Cardiac fibroblast (primary cell): ENCODE measurements around the gene CREB3L4.

Experiments used
- DNase-seq, 2 donors: peaks; one replicate each; pipeline versions ENCODE4 v3.0.0 to v3.0.0-alpha.2; 2010; ENCODE audit warnings: low read depth in 2 of 2
- H3K4me3 ChIP-seq, 2 donors: replicated peaks in 1 of 2; 1 replicate in 1 of 2; 2 replicates in 1 of 2; pipeline ENCODE4 v1.5.1; 2011; ENCODE audit warnings: low read depth in 2 of 2, low read length in 2 of 2, mild to moderate bottlenecking in 2 of 2, moderate library complexity in 1 of 2
- TF ChIP-seq, protein P1 (sequence below): IDR thresholded peaks from one replicate; pipeline ENCODE4 v1.5.1; 2011; ENCODE audit warnings: low read depth, mild to moderate bottlenecking, low read length, inconsistent platforms

The CREB3L4 gene

DNA sequence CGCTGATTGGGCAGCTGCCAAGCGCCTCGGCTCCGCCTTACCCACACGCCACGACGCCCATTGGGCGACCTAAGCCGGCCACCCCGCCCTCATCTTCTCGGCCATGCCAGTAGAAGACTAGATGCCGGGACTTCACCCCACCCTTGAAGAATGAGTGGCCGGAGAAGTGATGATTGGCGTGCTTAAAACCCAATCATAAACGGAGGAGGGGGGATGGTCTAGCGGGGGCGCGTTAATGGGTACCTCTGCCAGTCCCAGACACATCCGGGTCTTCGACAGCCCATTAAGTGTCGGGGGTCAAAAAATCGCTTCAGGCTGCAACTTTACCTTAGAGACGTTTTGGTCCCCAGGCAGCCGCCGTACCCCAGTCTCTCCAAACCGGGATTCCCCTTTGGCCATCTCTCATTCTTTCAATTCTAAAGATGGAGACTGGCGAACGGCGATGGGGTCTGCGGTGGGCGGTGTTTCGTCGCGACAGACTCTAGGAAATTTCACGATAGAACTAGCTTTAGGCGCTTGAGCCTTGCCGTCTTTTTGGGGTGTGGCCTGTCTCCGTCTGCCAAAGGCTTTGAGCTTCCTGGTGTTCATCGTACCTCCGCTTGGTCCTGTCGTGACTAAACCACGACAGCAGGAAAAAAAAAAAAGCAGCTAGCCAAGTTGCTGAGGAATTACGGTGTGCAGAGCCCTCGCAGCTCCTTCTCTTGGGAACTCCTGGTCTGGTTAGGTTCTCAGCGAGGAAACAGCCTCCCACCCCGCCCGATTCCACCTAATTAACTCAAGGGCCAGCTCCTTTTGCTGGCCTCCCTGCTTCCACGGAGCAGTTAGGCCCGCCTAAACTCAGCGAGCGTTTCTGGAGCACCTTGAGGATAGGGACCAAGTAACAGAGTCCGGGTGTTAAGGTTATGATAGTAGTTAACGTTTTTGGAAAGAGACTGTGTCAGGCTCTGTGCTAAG is 44.5 kb upstream of the CREB3L4 start, which contains the start of gene GATAD2B:
TSS of gene GATAD2B (minus strand) at position 1 of the 954 bp plus-strand sequence. CDS start 94,625 bp downstream, outside the sequence.
- TF ChIP-seq, protein P1, sequence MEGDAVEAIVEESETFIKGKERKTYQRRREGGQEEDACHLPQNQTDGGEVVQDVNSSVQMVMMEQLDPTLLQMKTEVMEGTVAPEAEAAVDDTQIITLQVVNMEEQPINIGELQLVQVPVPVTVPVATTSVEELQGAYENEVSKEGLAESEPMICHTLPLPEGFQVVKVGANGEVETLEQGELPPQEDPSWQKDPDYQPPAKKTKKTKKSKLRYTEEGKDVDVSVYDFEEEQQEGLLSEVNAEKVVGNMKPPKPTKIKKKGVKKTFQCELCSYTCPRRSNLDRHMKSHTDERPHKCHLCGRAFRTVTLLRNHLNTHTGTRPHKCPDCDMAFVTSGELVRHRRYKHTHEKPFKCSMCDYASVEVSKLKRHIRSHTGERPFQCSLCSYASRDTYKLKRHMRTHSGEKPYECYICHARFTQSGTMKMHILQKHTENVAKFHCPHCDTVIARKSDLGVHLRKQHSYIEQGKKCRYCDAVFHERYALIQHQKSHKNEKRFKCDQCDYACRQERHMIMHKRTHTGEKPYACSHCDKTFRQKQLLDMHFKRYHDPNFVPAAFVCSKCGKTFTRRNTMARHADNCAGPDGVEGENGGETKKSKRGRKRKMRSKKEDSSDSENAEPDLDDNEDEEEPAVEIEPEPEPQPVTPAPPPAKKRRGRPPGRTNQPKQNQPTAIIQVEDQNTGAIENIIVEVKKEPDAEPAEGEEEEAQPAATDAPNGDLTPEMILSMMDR: no peak
- peak within 1 kb of the TSS; percentile 94 to 96 for H3K4me3 ChIP-seq
- peak; percentile 100 for DNase-seq

DNA sequence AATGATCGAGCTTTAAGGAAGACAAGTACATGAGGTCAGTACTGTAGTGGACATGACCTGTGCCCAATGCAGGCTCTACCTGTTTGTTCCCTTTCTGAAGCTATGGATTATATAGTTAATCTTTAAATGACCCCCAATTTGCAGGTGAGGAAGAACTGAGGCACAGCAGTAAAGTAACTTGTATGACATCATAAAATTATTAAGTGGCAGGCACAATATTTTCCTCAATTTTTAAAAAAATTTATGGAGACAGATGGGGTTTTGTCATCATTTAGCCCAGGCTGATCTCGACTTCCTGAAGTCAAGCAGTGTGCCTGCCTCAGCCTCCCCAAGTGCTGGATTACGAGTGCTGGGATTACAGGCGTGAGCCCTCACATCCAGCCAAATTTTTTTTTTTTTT is 41.3 kb upstream of the CREB3L4 start:
- no peak for DNase-seq
- H3K4me3 ChIP-seq: no peak overlapping the region
- TF ChIP-seq, protein P1: no peak

DNA sequence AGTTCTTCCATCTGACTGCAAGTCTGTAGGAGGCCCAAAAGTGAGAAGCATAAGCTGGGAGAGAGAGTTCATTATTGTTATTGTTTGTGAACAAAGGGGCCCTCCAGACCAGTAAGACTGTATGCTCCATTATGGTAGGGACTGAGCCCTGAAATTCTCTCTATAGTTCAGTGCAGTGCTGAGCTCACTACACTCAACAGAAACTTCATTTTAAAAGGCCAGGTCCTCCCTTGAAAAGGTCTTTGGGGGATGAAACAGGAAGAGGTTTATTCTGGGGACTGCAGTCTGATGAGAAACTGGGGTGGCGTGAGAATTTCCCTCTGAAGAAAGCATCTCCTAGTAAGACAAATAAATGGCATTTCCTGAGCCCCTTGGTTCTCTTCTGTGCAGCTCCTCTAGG is 39.5 kb upstream of the CREB3L4 start:
- TF ChIP-seq, protein P1: no peak
- DNase-seq: no peak

DNA sequence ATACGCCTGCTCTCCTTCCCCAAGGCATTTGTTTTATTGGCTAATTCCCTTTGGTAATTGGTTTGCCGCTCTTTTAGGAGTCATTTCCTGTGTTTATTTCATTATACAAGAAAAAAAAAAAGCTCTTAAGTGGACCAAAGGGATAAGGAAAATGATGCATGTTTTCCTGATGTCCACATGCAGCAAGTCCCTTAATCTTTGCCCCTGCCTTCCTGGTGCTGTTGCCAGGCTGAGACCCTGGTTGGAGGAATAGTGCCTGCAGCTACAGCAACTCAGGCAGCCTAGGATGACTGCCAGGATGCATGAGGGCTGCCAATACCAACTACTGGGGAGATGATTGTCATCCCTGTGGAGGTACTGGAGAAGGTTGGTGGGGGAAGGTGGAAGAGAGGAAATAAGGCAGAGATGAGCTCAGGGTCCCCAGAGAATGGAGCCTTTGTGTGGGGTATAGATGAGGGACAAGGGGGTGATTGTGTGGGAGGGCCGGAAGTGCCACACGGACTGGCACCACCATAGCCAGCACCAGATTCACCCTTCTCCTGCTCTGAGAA is 38.8 kb upstream of the CREB3L4 start:
- TF ChIP-seq, protein P1: no peak
- peak; percentile 31 to 49 for DNase-seq
- H3K4me3 ChIP-seq: no peak overlapping the region

More for the DNA sequence above, 39.5 kb upstream of the CREB3L4 start:
- H3K4me3 ChIP-seq: no peak overlapping the region

DNA sequence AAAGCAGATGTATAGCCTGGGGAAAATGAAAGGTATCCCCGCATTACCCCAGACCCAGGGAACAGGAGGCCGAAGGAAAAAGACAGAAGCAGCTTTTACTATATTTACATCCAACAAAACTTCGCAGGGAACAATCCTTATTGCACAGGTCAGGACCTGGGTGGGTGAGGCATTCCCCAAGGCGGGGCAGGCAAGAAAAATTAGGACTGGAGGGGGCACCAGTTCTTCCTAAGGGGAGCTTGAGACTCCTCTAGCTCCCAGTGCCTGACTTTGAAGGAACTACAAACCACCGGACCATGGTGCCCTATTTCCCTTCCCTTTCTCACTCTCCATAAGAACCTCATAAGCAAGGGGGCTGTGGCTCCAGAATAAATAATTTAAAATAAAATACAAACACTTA is 38.3 kb upstream of the CREB3L4 start:
- no peak overlapping the region for H3K4me3 ChIP-seq
- DNase-seq: no peak
- TF ChIP-seq, protein P1: no peak

DNA sequence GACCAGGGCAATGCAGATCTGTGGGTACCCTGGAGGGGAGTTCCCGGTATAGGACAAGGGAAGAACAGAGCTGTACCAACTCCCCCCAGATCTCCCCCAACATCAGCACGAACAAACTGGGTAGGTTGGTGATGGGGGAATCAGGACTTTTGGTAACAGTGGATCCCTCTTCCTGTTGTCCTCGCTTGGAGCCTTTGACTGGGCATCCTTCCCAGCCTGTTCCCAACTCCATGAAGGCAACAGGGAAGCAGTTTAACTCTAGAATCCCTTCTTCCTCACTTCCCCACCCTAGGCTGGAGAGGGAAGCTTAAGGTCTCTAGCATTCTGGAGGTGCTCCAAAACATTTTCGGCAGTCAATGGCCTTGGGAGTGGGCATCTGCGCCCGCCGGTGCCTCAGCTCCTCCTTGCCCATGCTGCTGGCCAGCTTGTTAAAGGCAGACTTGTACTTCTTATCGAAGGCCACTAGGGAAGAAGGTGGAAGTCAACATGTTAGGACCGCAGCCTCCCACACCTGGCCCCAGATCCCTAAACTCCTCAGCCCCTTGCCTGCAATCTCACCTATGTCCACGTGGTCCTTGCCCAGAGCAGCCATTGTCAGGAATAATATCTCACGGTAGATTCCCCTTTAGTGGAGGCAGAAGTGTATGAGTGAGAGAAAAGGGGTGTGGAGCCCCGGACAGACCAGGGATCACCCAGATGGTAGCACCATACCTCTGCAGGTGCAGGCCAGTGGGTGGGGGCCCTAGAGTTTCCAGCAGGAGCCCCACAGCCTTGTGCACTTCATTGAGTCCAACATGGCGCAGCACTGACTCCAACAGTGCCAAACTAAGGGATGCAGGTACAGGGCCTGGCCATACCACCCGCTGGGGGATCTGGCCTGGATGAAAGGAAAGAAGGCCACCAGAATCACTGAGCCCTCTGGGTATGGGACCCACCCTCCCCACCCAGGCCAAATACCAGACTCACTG is 37.4 kb upstream of the CREB3L4 start:
- no peak for DNase-seq
- H3K4me3 ChIP-seq: no peak overlapping the region
- TF ChIP-seq, protein P1: no peak
